CD1c-positive myeloid dendritic cell (primary cell): Measurements from ENCODE around the gene OR2G3.

Experiments used
- DNase-seq: peaks from one replicate; pipeline ENCODE4 v3.0.0-alpha.2; 2016; ENCODE audit errors: extremely low spot score

Gene OR2G3

GRCh38 chr1:247605286-247605685, at the start of gene OR2G3:
TSS of gene OR2G3 (plus strand) at chr1:247605586. CDS start at chr1:247605586, 0 bp downstream.
- no peak for DNase-seq

GRCh38 chr1:247557926-247558674, 47.3 kb upstream of the OR2G3 start:
- DNase-seq = no peak

- DNase-seq = no peak
Measured at GRCh38 chr1:247561711-247562110, 43.7 kb upstream of the OR2G3 start.

DNA sequence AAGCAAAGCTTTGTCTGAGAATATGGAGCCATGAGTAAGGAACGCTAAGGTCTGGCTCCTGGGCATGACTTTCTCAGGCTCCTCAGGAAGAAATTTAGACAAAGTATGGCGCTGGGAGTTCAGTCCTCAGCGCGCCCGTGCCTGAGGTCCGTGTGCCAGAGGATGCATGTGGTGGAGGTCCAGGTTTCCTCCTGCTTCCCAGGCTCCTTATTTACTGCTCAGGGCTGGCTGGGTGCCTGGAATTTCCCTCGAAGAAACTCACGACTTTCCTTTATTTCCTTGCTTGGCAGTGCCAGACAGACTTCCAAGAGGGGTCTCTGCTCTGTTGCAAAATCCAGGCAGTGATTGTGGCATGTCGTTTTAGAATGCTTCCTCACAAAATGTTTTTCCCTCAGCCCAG, 43.2 kb upstream of the OR2G3 start:
- DNase-seq = no peak

DNA sequence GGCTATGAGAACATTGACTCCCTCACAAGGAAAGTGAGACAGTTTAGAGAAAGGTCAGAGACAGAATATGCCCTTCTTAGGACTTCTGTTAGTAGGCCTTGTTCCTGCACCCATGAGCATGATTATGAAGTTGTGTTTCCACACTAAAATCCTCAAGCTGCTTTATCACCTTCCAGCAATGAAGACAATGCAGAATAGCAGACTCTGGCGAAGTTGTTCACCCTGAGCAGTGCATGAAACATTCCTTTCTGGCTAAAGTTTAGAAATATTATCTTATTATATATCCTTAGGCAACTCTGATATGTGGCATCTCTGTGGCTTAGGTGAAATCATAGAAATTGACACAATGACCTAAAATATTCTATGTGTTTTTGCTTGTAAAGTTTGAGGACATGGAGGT, 31.1 kb upstream of the OR2G3 start:
- DNase-seq = no peak

DNA sequence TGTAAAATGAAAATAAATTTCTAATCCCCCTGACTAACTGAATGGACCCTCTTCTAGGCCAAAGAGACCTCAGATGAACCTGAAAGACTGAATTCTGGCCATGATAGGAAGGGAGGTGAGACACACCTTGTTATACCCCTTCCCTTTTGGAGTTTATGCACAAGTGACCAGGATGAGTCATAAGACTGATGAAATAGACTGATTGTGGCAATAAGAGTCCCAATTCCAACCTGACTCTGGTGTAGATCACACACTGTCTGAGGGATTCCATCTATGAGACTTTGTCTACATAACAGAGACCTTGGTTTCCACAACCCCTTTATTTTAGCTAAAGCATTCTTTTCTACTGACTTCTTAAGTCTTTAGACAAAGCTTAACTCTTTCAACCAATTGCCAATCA, 30.7 kb upstream of the OR2G3 start:
- DNase-seq = no peak

DNA sequence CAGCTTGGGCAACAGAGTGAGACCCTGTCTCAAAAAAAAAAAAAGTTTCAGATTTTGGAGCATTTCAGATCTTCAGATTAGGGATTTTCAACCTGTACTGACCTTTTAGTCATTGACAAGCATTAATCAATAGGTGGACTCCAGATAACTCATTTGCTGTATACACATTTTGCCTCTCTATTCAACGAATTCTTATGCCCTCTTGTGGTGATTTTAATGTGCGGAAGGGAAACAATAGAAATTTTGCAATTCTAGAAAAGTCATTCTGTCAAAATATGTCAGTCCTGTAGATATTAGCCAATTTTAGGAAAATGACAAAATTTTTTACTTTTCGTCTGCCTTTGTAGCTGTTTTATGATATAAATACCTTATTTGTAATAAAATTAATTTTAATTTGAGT, 28.9 kb upstream of the OR2G3 start:
- peak; percentile 44 for DNase-seq

DNA sequence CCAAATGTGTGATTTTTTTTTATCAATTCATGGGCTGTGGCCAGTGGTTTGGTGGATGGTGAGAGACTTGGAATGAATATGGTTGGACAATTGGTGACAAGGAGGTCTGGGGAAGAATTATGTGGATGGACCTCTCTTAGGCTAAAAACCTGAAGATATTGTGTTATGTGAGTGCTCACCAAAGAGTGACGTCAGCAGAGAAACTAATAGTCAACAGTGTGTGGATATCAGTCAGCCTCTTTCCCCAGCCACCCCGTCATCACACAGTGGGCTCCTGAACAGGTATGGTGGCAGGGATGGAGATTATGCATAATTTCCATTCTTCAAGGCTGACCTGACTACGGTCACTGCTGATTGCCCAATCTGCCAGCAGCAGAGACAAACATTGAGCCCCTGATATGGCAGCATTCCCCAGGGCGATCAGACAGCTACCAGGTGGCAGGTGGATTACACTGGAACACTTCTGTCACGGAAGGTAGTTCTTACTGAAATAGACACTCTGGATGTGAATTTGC, 26.4 kb upstream of the OR2G3 start:
- DNase-seq = no peak

DNA sequence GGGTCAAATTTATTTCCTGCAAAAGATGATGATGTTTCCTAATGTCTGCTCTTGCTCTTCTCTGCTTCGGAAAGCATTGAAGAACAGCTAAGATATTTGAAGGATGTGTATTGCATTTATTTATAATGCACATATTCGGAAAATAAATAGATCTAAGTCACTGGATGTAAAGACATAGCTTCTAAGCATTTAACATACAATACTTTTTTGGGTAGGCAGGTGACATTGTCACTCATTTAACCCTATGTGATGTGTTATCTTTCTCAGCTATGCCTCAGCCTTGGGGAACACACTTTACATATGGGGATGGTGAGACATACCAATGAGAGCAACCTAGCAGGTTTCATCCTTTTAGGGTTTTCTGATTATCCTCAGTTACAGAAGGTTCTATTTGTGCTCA, 17.3 kb upstream of the OR2G3 start, which contains the start of gene OR2G2:
Gene OR2G2, plus strand, starts transcription at position 301 of the 400 bp plus-strand sequence. Its CDS starts 0 bp downstream, at position 301.
- DNase-seq = no peak

DNA sequence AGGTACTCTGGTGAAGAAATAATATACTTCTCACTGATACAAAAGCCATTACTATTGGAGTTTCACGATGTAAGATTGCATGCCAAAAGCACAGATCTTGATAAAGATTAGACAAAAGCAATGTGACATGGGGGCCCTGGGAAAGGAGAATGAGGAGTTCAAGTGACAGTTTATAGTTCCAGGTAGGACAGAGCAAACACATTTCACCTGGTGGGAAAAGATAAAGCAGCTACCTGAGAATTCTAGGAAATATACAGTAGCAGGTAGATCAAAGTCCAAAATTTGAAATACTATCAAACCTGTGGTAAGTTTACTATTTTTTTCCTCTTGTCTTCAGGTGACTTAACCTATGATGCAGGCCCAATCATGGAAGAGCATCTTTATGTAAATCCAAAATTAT, 8.0 kb downstream of the OR2G3 start:
- no peak for DNase-seq

DNA sequence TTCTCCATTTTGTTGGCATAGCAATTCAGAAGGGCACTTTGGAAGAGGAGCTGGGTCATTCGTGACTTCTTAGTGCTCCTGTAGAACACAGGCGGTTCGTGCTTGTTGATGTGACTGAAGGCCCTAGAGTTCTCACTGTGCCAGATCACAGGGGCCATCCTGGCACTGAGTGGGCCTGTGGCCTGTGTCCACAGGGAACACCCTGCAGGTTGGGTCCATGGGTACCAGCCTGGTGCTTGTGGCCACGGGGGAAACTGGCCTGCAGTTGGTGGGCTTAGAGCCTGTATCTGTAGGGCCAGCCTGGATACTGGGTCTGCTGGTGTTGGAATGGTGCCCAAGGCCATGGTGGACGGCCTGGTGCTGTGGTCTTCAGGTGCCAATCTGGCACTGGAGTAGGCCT, 9.2 kb downstream of the OR2G3 start:
- no peak for DNase-seq

DNA sequence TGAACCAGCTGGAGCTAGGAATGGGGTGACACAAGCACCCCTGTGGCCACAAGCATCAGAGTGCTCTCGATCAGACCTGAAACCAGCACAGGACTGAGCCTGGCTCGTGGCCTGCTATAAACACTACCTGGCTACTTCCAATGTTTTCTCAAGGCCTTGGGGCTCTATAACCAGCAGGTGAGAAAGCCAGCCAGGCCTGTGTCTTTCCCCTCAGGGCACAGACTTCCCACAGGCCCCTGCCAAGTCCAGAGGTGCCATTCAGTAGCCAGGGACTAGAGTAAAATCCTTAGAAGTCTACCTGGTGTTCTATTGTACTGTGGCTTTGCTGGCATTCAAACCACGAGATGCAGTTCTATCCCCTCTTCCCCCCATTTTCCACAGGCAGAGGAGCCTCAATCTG, 22.6 kb downstream of the OR2G3 start:
- DNase-seq = no peak

- DNase-seq = no peak
Measured at GRCh38 chr1:247638011-247638410, 32.6 kb downstream of the OR2G3 start.

DNA sequence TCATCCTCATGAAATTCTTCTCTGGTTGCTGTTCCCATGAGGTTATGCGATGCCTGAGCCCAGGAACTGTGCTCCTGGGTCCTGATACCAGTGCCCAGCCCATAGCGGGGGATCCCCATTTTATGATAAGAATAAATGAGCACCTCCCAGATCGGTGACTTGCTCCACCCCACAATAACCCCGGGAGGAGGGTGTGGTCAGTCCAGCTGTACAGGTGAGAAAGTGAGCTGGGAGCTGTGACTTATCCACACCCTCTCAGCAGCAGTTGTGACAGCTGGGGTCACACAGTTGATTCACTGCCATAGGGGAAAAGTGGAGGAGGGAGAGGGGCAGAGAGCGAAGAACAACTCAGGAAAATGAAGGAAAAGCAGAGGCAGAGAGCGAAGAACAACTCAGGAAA, 33.4 kb downstream of the OR2G3 start:
- no peak for DNase-seq

GRCh38 chr1:247639381-247639981, 34.1 kb downstream of the OR2G3 start:
- peak; percentile 63 for DNase-seq

DNA sequence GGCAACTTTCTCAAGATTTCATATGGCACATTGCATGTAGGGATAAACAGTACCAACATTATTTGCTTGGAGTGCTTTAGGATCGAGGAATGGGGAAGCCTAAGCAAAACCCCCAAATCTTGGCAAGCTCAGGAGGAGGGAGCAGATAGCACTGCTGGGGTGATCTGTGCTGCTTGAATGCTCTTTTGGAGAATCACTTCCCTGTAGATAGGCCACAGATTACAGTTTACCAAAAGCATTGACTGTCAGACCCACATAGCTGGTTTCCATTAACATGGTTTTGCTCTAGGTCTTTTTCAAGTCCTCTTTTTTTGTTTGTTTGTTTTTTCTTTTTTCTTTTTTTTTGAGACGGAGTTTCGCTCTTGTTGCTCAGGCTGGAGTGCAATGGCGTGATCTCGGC, 37.4 kb downstream of the OR2G3 start:
- no peak for DNase-seq

GRCh38 chr1:247646867-247647266, 41.5 kb downstream of the OR2G3 start:
- DNase-seq = peak; percentile 58

GRCh38 chr1:247647864-247648263, 42.5 kb downstream of the OR2G3 start:
- DNase-seq = no peak

DNA sequence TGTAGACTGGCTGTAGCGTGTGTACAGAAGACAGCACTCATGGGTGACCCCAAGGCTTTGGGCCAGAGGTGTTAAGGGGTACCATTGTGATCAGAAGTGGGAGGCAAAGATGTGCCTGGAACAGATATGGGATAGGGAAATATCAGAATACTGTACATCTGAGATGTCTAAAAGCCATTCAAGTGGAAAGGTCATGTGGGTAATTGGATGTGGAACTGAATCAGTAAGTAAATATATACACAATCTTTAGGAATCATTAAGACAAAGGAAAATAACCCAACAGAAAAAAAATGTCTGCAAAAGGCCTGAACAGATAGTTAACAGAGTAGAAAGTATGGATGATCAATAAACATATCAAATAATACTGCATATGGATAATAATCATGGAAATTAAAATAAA, 47.7 kb downstream of the OR2G3 start:
- no peak for DNase-seq
